AG04450 (cell line): ENCODE data around the gene GLRX2. TPM values are rescaled to one million over a fixed set of nuclear protein-coding genes. Genes with fewer than 3 reads are reported as not detected.

ENCODE experiments used
- CTCF ChIA-PET: fragments of 300-600, 350-600 bp; formaldehyde crosslinking; extraction: SDS; loops from one replicate; lab custom pipeline; 2022; ENCODE audit warnings: antibody characterized with exemption, inconsistent platforms; lab: Charles Lee
- POLR2A ChIA-PET: fragments of 350-600 bp; formaldehyde crosslinking; extraction: SDS; loops from one replicate; lab custom pipeline; 2021; ENCODE audit warnings: antibody characterized with exemption, inconsistent platforms; lab: Yijun Ruan, JAX
- DNase-seq: peaks from one replicate; pipeline ENCODE4 v3.0.0-alpha.2; 2011; ENCODE audit warnings: low read depth, low spot score
- H3K27ac ChIP-seq: one replicate; pipeline ENCODE4 v1.5.1; 2012; ENCODE audit warnings: low read depth, low read length, control low read depth
- H3K27me3 ChIP-seq: one replicate; pipeline ENCODE4 v1.6.0; 2012; ENCODE audit warnings: low read length; ENCODE audit not compliant: control insufficient read depth, insufficient read depth
- H3K4me3 ChIP-seq: 2 replicates; pipeline ENCODE4 v1.5.1; 2011; ENCODE audit warnings: mild to moderate bottlenecking, low read depth, low read length, control low read depth
- H3K9me3 ChIP-seq: 2 replicates; pipeline ENCODE4 v1.5.1; 2012; ENCODE audit warnings: low read length; ENCODE audit not compliant: control insufficient read depth, insufficient read depth
- CTCF ChIP-seq: IDR thresholded peaks from 2 replicates; pipeline ENCODE4 v1.5.1; 2011; ENCODE audit warnings: low read depth, low read length, control low read depth, inconsistent platforms
- polyA plus RNA-seq: library from polyadenylated mRNA; depleted of rRNA; stranded (reverse); fragments of >200 nt; gene quantifications from 2 replicates; pipeline ENCODE4 v1.2.3, GENCODE V29; 2011

The GLRX2 gene
- polyA plus RNA-seq, 1 experiment: 33.5 TPM

- Histone ChIP-seq H3K4me3 (no peak overlapping the region), H3K27me3 (no peaks in the 10 kb centered on the region), H3K9me3 (no peaks in the 10 kb centered on the region), H3K27ac (no peak overlapping the region)
- no peak for DNase-seq
- TF ChIP-seq CTCF: no peak
- ChIA-PET CTCF (interaction anchor here (1.0 kb wide), 1 partner anchor 8 kb away, joined by 3 read pairs; the partner anchor contains the start of gene GLRX2), POLR2A (interaction anchor here (0.6 kb wide), 1 partner anchor 8 kb away, joined by 4 read pairs; no protein-coding TSS in a partner anchor)
Measured at GRCh38 chr1:193113258-193113991, 8.2 kb upstream of the GLRX2 start.

DNA sequence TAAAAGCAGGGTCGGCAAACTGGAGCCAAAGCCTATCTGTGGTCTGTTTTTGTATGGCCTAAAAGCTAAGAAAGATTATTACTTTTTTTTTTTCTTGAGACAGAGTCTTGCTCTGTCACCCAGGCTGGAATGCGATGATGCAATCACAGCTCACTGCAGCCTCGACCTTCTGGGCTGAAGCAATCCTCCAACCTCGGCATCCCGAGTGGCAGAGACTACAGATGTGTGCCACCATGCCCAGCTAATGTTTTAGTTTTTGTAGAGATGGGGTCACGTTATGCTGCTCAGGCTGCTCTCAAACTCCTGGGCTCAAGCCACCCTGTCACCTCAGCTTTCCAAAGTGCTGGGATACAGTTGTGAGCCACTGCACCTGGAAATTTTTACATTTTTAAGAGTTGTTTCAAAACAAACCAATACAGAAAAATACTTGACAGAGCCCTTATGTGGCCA is 6.5 kb upstream of the GLRX2 start:
- H3K4me3 ChIP-seq: no peak overlapping the region
- H3K27ac ChIP-seq: peak overlapping the region; percentile 79
- ChIA-PET POLR2A (interaction anchor here (1.3 to 1.7 kb wide), 2 partner anchors 10 to 53 kb away, joined by 3 to 8 read pairs; partner anchors contain the start of genes CDC73, RO60 and UCHL5), CTCF (interaction anchor here (1.2 kb wide), 1 partner anchor 10 kb away, joined by 7 read pairs; the partner anchor contains the start of gene CDC73)
- no peak for TF ChIP-seq CTCF
- no peaks in the 10 kb centered on the region for H3K27me3 ChIP-seq
- peak; percentile 65 for DNase-seq
- no peaks in the 10 kb centered on the region for H3K9me3 ChIP-seq

DNA sequence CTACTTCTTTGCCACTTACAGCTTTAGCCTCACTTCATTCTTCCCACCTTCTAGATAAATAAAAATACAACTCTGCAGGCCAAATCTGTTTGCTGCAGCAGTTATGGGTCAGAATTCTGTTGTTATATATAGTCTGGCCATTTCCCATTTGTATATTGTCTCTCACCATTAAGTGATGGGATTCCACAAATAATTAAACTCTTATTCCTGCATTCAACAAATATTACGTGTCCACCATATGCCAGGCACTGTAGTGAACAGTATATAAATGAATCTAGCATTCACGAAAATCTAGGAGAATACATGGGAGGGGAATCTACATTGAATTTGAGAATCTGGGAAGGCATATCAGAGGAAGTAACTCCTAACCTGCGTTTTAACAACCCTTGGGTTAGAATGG is 5.7 kb upstream of the GLRX2 start:
- TF ChIP-seq CTCF: no peak
- H3K27me3 ChIP-seq: no peaks in the 10 kb centered on the region
- CTCF ChIA-PET: no interaction called here
- H3K4me3 ChIP-seq: no peak overlapping the region
- H3K9me3 ChIP-seq: no peaks in the 10 kb centered on the region; the same call in 1 of the 2 replicates
- no peak for DNase-seq
- H3K27ac ChIP-seq: no peak overlapping the region
- POLR2A ChIA-PET: interaction anchor here (0.6 to 1.7 kb wide), 2 partner anchors 11 to 31 kb away, joined by 4 to 8 read pairs; partner anchors contain the start of gene CDC73

DNA sequence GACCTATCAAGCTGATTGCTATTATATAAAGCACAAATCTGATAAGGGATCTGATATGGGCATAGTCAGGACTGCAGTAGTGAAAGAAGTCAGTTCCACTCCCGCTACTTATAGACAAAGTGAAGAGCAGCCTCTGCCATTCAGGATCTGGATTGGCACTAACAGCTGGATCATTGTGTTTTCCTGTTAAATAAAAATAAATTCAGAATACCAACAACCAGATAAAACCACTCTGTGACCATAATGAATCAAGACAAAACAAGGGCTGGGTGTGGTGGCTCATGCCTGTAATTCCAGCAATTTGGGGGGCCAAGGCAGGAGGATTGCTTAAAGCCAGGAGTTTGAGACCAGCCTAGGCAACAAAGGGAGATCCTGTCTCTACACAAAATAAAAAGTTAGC is 5.0 kb upstream of the GLRX2 start:
- DNase-seq: no peak
- ChIA-PET POLR2A (interaction anchor here (0.6 kb wide), 1 partner anchor 31 kb away, joined by 4 read pairs; no protein-coding TSS in a partner anchor), CTCF (interaction anchor here (0.7 to 1.8 kb wide), 2 partner anchors 11 to 13 kb away, joined by 3 to 10 read pairs; partner anchors contain the start of gene CDC73)
- Histone ChIP-seq H3K9me3 (no peaks in the 10 kb centered on the region; the same call in 1 of the 2 replicates), H3K27me3 (no peaks in the 10 kb centered on the region), H3K27ac (no peak overlapping the region), H3K4me3 (no peak overlapping the region)
- no peak for TF ChIP-seq CTCF

DNA sequence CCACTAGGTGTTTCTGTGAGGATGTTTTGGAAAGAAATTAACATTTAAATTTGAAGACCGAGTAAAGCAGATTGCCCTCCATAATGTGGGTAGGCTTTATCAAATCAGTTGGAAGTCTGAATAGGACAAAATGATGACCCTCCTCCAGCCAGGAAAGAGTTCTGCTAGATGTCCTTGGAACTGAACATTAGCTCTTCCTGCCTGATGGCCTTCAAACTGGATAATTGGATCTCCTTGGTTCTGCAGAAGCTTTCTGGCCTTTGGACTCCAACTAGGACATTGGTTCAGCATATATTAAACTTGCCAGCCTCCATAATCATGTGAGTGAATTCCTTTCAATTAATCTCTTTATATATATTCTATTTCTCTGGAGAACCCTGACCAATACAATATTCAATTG is 4.4 kb upstream of the GLRX2 start:
- no peak overlapping the region for H3K27ac ChIP-seq
- CTCF ChIA-PET: interaction anchor here (0.6 to 1.8 kb wide), 3 partner anchors 12 to 1950 kb away, joined by 3 to 10 read pairs (median 5); partner anchors contain the start of gene CDC73
- POLR2A ChIA-PET: no interaction called here
- no peaks in the 10 kb centered on the region; the same call in 1 of the 2 replicates for H3K9me3 ChIP-seq
- DNase-seq: no peak
- TF ChIP-seq CTCF: no peak
- H3K4me3 ChIP-seq: no peak overlapping the region
- H3K27me3 ChIP-seq: no peaks in the 10 kb centered on the region
